Activated T-cell treated with anti-CD3 and anti-CD28 coated beads for 24 hours (primary cell): ENCODE results near the gene SNTB2.

Source experiments
- DNase-seq: peaks from one replicate; pipeline ENCODE4 v3.0.0-alpha.2; 2020; ENCODE audit warnings: low read depth

Gene SNTB2

GRCh38 chr16:69180011-69180338 is 7.0 kb upstream of the SNTB2 start:
- DNase-seq = no peak

DNA sequence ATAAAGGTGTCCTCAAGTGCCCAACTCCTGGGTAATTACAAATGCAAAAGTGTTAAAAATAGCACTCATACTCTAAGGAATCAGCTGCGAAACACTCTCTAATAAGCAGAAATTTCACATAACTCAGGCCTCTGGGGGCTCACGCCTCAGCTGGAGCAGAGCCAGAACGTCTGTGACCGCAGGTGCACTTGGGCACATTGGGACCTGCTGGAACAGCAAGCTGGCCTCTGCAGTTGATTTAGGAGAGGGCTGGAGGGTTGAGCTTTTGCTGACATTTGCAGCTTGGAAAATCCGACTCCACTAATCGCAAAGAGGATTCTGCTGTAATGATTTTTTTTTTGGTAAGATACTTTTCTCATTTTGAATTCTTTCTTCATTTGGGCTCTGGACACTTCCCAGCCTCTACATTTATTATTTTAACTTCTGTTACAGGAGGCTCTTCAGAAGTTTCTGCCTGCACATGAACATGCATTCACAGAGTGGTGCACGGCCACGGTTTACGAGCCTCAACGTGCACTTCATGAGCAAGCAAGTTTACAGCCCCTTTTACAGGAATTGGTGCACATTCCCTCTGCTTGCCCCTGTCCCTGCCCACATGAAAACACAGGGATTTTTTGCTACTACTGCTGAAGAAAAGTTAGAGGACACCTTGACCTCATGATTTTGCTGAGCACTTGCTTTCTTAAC is 4.1 kb upstream of the SNTB2 start:
- no peak for DNase-seq

DNA sequence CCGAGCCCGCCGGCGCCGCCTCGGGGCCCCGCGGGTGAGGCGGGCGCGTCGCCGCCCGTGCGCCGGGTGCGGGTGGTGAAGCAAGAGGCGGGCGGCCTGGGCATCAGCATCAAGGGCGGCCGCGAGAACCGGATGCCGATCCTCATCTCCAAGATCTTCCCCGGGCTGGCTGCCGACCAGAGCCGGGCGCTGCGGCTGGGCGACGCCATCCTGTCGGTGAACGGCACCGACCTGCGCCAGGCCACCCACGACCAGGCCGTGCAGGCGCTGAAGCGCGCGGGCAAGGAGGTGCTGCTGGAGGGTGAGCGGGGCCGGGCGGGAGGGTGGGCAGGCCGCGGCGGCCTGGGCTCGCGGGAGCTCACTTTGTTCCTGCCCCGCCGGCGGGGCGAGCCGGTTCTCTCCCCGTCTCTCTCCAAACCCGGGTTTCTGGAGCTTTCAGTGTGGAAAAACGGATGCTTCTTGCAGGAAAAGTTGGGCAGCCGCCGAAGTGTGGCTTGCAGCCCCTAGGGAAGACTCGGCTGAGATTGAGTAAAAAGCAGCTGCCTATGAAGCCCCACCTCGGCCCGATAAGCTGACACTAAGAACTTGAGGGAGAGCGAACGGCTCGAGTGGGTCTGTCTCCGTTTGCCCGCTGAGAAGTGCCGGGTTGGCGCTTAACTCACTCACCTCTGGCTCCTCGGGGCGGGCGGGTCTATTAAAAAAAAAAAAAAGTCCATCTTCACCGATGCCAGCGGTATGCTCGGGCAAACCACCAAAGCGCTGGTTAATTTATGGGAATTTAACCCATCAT is 677 bp downstream of the SNTB2 start:
- DNase-seq = peak; percentile 26

- no peak for DNase-seq
Measured at GRCh38 chr16:69188236-69188549, 1.2 kb downstream of the SNTB2 start.

- DNase-seq = no peak
Measured at GRCh38 chr16:69188716-69189115, 1.8 kb downstream of the SNTB2 start.

DNA sequence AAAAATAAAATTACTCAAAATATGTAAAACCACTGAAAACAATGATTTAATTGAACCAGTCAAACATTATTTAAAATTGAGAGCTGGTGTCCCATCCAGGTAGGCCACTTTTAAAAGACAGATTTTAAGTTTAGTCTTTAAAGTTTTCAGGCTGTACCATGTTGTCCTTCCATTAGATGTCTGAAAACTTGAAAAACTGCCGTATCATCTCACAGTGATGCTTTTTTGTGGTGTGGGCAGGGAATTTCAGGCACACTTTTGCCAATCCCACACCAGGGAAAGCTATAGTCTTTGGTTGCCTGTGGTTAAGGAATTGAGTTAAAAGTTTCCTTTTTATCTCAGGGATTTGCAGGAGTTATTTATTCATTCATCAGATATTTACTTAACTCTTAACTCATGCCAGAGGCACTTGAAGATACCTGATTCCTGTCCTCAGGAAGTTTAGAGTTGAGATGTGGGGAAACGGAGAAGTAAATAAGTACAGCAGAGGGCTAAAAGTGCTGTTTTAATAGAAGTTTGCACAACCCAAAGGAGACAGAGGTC is 3.2 kb downstream of the SNTB2 start:
- no peak for DNase-seq

GRCh38 chr16:69190598-69190997 is 3.6 kb downstream of the SNTB2 start:
- no peak for DNase-seq

DNA sequence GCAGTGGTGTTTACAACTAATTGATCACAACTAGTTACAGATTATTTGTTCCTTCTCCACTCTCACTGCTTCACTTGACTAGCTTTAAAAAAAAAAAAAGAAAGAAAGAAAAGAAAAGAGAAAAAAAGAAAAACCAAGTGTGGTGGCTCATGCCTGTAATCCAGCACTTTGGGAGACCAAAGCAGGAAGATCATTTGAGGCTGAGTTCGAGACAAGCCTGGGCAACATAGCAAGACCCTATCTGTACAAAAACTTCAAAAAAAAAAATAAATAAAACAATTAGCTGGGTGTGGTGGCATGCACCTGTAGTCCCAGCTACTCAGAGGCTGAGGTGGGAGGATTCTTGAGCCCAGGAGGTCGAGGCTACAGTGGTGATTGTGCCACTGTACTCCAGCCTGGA is 4.2 kb downstream of the SNTB2 start:
- DNase-seq = no peak

- no peak for DNase-seq
Measured at GRCh38 chr16:69193855-69194254, 6.9 kb downstream of the SNTB2 start.

- no peak for DNase-seq
Measured at GRCh38 chr16:69194488-69194887, 7.5 kb downstream of the SNTB2 start.

GRCh38 chr16:69195369-69196029 is 8.5 kb downstream of the SNTB2 start:
- no peak for DNase-seq

DNA sequence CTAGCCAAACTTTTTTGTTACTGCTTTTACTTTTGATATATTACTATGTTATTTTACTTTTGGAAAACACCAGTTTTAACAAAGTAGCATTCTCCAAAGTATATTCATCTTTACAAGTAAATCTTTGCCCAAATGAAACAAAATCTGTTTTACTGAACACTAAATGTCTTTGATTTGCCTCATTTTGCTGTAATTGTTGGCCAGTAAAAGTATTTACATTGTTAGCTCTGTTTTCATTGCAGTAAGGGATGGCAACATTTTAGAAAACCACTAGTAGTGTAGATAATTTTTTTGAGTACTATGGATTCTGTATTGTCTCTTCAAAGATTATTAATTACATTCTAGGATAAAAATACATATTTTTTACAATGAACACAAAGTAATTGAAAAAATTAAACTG is 10.6 kb downstream of the SNTB2 start:
- no peak for DNase-seq

- no peak for DNase-seq
Measured at GRCh38 chr16:69199382-69199781, 12.4 kb downstream of the SNTB2 start.

DNA sequence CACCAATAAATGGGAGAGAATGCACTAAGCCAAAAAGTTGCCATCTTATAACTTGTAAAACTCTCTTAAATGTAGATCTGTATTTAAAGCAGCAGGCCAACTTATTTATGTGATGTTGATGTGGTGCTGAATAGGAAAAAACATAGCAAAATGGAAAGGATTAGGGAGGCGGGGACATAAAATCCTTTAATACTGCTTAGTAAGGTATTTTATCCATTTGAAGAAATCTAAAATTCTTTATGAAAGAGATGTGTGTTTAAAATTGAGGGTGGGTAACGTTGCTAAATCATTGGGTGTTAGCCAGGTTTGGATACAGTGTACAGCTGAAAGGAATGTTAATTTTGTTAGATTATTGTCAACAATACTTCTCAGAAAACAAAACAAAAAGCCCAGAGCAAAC is 14.3 kb downstream of the SNTB2 start:
- no peak for DNase-seq

DNA sequence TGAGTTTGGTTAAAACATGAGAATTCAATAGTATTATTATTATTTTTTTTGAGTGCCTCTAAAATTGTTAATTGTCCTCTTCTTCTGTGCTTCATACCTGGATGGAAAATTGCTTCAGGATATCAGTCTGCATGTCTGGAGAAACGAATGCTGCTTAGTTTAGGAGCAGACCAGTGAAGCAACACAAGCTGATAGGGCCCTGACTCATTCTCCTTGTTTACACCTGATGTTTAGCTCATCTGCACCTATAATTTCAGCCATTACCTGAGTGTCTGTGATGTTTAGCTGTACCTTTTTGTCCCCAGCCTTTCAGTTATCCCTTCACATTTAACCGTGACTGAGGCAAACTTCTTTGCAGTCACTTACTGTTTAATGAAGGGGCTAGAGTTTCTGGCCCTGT is 14.8 kb downstream of the SNTB2 start:
- DNase-seq = no peak

DNA sequence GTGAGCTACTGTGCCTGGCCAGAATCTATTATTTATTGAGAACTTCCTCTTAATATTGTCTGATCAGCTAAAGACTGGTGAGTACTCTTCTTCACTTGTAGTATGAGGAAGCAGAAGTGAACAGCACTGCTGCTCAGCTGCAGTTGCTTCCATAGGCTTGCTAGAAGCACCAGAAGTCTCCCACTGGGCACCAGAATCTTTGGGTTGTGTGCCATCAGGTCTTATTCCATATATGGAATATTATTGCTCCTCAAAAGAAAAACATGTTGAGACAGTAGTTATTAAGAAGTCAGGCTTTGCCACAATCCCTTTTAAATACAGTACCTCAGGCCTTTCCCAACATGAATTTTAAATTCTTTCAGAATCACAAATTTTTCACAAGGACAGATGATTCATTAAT is 17.2 kb downstream of the SNTB2 start:
- DNase-seq = no peak

GRCh38 chr16:69209735-69210134 is 22.8 kb downstream of the SNTB2 start:
- no peak for DNase-seq

GRCh38 chr16:69217433-69217832 is 30.5 kb downstream of the SNTB2 start:
- DNase-seq = no peak

- DNase-seq = no peak
Measured at GRCh38 chr16:69219279-69219678, 32.3 kb downstream of the SNTB2 start.

DNA sequence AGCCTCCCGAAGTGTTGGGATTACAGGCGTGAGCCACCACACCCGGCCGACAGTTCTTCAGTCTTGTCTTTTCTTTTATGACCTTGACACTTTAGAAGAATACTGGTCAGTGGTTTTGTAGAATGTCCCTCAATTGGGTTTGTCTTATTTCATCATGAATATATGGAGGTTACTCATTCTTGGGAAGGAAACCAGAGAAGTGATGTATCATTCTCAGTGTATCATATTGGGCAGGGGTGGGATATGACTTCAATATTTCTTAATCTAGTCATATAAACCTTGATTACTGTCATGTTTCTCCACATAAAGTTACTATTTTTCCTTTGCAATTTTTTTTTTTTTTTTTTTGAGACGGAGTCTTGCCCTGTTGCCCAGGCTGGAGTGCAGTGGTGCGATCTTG is 36.9 kb downstream of the SNTB2 start:
- no peak for DNase-seq

DNA sequence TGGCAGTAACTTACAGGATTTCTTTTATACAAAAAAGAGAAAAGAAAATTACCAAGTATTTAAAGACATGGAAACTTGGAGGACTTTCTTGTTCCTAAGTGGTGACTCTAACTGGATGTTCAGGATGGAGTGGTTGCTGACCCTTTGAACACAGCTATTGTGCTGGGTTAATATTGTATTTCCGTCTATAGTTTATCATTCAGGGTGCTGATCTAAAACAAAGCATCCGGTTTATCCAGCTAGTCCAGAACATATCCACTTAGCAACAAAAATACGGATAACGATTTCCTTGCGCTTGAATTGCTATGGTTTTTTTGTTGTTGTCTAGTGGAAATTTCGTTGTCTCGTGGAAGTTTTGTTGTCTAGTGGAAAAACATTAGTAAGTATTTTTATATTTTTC is 38.2 kb downstream of the SNTB2 start:
- DNase-seq = no peak

- no peak for DNase-seq
Measured at GRCh38 chr16:69233124-69233523, 46.2 kb downstream of the SNTB2 start.

DNA sequence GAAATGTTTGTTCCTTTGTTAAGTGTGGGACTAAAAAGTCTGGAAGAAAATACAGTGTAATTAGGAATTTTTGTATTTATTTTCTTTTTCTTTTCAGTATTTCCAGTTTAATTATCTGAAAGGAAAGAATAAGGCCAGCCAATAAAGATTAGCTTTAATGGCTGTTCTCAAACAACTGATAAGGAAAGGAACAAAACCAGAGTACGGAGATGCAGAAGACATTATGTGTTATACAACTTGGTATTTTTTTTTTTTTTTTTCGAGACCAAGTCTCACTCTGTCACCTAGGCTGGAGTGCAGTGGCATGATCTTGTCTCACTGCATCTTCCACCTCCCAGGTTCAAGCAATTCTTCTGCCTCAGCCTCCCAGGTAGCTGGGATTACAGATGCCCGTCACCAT is 47.5 kb downstream of the SNTB2 start:
- no peak for DNase-seq
